HG03196 (cell line): ENCODE measurements around the gene STXBP6.
"Not testable (repeated sequence)": the region's sequence is repeated elsewhere in the genome, so short reads cannot be mapped to it uniquely, and the experiment has no call there.

Experiments used
- ATAC-seq: cut with Tn5 transposase; IDR thresholded peaks from one replicate; pipeline ENCODE4 v1.9.1; 2021; ENCODE audit not compliant: unreplicated experiment

Gene STXBP6

DNA sequence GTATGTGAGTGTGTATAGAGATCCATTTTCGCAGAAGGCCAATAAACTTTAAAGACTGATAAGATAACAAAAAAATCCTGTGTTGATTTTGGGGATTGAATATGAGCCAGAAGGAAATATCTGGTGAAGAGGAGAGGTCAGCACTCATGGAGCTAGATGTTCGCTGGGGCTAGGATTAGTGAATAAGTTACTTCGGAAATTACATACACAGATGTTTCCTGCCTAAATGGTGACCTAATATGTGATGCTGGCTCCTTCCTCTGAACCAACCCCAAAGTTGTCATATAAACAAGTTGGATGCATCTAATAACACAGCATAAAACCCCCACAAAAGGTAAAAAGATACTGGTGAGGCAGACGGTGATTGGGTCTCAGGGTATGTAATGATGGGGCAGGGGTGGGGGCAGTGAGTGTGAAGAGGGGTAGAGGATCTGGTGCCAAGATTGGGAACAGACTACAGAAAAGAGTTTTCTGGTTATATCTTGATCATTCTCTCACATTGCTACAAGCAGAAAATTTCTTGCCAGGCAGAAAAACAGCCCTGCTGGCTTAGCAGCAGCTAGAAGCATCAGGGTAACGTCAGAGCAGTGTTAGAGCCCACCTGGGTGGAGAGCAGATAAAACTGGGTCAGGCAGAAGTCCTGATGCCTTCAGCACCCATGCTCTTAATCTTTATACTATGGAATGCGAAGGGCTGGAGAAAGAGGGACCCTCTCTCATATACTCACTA lies 275.6 kb downstream of the STXBP6 start:
- no peak for ATAC-seq

DNA sequence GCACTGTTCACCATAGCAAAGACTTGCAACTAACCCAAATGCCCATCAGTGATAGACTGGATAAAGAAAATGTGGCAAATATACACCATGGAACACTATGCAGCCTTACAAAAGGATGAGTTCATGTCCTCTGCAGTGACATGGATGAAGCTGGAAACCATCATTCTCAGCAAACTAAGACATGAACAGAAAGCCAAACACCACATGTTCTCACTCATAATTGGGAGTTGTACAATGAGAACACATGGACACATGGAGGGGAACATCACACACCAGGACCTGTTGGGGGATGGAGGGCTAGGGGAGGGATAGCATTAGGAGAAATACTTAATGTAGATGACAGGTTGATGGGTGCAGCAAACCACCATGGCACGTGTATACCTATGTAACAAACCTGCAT lies 276.4 kb downstream of the STXBP6 start:
- ATAC-seq: not testable (repeated sequence)

DNA sequence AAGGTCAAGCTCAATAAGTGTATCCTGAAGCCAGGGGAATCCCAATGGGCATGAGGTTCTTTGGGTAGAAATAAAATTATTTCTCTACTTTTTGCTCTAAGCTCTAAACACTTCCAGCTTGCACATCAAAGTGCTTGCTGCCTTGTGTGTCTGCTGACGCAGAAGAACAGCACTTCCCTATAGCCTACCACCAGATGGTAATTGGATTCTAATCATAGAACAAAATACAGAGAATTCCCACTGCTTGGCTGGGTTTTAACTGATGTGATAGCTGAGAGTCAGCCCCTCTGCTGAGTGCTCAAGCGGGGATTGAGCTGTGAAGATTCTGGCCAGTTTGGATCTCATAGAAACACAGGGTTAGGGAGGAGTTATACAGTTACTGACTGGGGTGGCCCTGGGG lies 283.5 kb downstream of the STXBP6 start:
- no peak for ATAC-seq

DNA sequence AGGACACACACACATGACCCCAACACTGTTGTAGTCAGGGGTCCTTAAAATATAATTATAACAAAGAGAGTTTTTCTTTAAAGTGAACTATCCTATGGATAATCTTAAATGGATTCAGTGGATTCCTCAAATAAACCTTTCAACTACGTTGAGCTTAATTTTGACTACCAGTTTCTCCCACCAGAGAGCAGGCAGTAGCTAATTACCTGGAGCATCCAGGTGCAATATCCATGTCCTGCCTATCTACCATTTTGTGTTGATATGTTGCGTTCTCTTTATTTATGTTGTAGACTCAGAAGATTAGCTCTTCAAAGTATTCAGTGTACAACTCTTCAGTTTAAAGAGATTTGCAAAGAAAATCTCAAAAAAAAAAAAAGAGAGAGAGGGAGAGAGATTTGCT lies 288.8 kb downstream of the STXBP6 start:
- ATAC-seq: no peak
